Measurements from ENCODE around the gene IFT20.

IFT20 gene

GRCh38 chr17:28317966-28318758 lies 17.1 kb downstream of the IFT20 start:
- no peak for TF ChIP-seq CEBPB (IDR thresholded peaks at IDR 0.05)
- peak; percentile 48; the same call in 1 of the 2 replicates for TF ChIP-seq RAD21 (IDR thresholded peaks at IDR 0.05; ENCODE audit: low read depth)
- TF ChIP-seq TAF1 (IDR thresholded peaks at IDR 0.05; ENCODE audit: low read depth): no peak; the same call in 1 of the 2 replicates
- TF ChIP-seq TCF12 (IDR thresholded peaks at IDR 0.05; ENCODE audit: low read depth): no peak
- 0 out of 2 replicates have a peak, but pooled peaks have one; percentile 27 for TF ChIP-seq MAX (IDR thresholded peaks at IDR 0.05)
- TF ChIP-seq ZBTB7A (IDR thresholded peaks at IDR 0.05; ENCODE audit: low read depth): peak; percentile 72; the same call in 1 of the 2 replicates

GRCh38 chr17:28317099-28317965 lies 17.9 kb downstream of the IFT20 start:
- no peak for TF ChIP-seq TEAD4 (IDR thresholded peaks at IDR 0.05)
- no peak for TF ChIP-seq ZBTB7A (IDR thresholded peaks at IDR 0.05; ENCODE audit: low read depth)
- TF ChIP-seq USF1 (IDR thresholded peaks at IDR 0.05): no peak
- no peak for TF ChIP-seq CEBPB (IDR thresholded peaks at IDR 0.05)
- no peak for TF ChIP-seq TAF1 (IDR thresholded peaks at IDR 0.05; ENCODE audit: low read depth)
- no peak for TF ChIP-seq REST (IDR thresholded peaks at IDR 0.05; ENCODE audit: low read depth)
- TF ChIP-seq YY1 (IDR thresholded peaks at IDR 0.05; ENCODE audit: low read depth): no peak
- no peak for TF ChIP-seq NFIC (IDR thresholded peaks at IDR 0.05)
- no peak for TF ChIP-seq EP300 (IDR thresholded peaks at IDR 0.05; ENCODE audit: borderline replicate concordance)
- no peak for TF ChIP-seq CREB1 (IDR thresholded peaks at IDR 0.05; ENCODE audit: low read depth)
- TF ChIP-seq FOXM1 (IDR thresholded peaks at IDR 0.05; ENCODE audit: borderline replicate concordance, low read depth): no peak
- no peak for TF ChIP-seq MAX (IDR thresholded peaks at IDR 0.05)
- TF ChIP-seq TCF12 (IDR thresholded peaks at IDR 0.05; ENCODE audit: low read depth): no peak
- TF ChIP-seq RAD21 (IDR thresholded peaks at IDR 0.05; ENCODE audit: low read depth): no peak
- TF ChIP-seq EGR1 (IDR thresholded peaks at IDR 0.05): no peak

GRCh38 chr17:28315846-28316705 lies 19.2 kb downstream of the IFT20 start:
- no peak for TF ChIP-seq NFIC (IDR thresholded peaks at IDR 0.05)
- TF ChIP-seq ZBTB7A (IDR thresholded peaks at IDR 0.05; ENCODE audit: low read depth): no peak
- TF ChIP-seq FOXM1 (IDR thresholded peaks at IDR 0.05; ENCODE audit: borderline replicate concordance, low read depth): no peak
- TF ChIP-seq YY1 (IDR thresholded peaks at IDR 0.05; ENCODE audit: low read depth): no peak
- no peak for TF ChIP-seq EP300 (IDR thresholded peaks at IDR 0.05; ENCODE audit: borderline replicate concordance)
- TF ChIP-seq CREB1 (IDR thresholded peaks at IDR 0.05; ENCODE audit: low read depth): no peak
- TF ChIP-seq MAX (IDR thresholded peaks at IDR 0.05): no peak
- no peak for TF ChIP-seq CEBPB (IDR thresholded peaks at IDR 0.05)
- TF ChIP-seq RAD21 (IDR thresholded peaks at IDR 0.05; ENCODE audit: low read depth): no peak
- no peak for TF ChIP-seq TEAD4 (IDR thresholded peaks at IDR 0.05)
- no peak for TF ChIP-seq REST (IDR thresholded peaks at IDR 0.05; ENCODE audit: low read depth)

GRCh38 chr17:28313841-28314240 lies 21.4 kb downstream of the IFT20 start:
- TF ChIP-seq TCF12 (IDR thresholded peaks at IDR 0.05; ENCODE audit: low read depth): no peak
- no peak for TF ChIP-seq FOXM1 (IDR thresholded peaks at IDR 0.05; ENCODE audit: borderline replicate concordance, low read depth)
- TF ChIP-seq CEBPB (IDR thresholded peaks at IDR 0.05): no peak
- no peak for TF ChIP-seq TAF1 (IDR thresholded peaks at IDR 0.05; ENCODE audit: low read depth)
- no peak for TF ChIP-seq EGR1 (IDR thresholded peaks at IDR 0.05)
- no peak for TF ChIP-seq RAD21 (IDR thresholded peaks at IDR 0.05; ENCODE audit: low read depth)
- TF ChIP-seq CREB1 (IDR thresholded peaks at IDR 0.05; ENCODE audit: low read depth): no peak
- no peak for TF ChIP-seq MAX (IDR thresholded peaks at IDR 0.05)
- no peak for TF ChIP-seq REST (IDR thresholded peaks at IDR 0.05; ENCODE audit: low read depth)
- TF ChIP-seq NFIC (IDR thresholded peaks at IDR 0.05): no peak
- TF ChIP-seq TEAD4 (IDR thresholded peaks at IDR 0.05): no peak
- TF ChIP-seq ZBTB7A (IDR thresholded peaks at IDR 0.05; ENCODE audit: low read depth): no peak
- TF ChIP-seq EP300 (IDR thresholded peaks at IDR 0.05; ENCODE audit: borderline replicate concordance): no peak
- TF ChIP-seq YY1 (IDR thresholded peaks at IDR 0.05; ENCODE audit: low read depth): no peak
- no peak for TF ChIP-seq USF1 (IDR thresholded peaks at IDR 0.05)

Measured in Ishikawa (cell line).